ENCODE measurements around the gene KIF26B. TPM values are rescaled to one million over a fixed set of nuclear protein-coding genes. Genes with fewer than 3 reads are reported as not detected.

KIF26B gene
- total and polyA plus RNA-seq, 2 experiments from 2014 or later, result 0.03 to 0.76 TPM

- Mint-ChIP-seq H3K27me3 (ENCODE audit: insufficient read depth, low read depth, poor library complexity) (peaks cover 3% of the 10 kb centered on the region), H3K9me3 (no peaks in the 10 kb centered on the region), H3K4me1 (peaks cover 18% of the 10 kb centered on the region), H3K27ac (no peak overlapping the region), H3K4me3 (no peak overlapping the region), H3K36me3 (ENCODE audit: low read depth) (no peaks in the 10 kb centered on the region)
- ATAC-seq, result no peak
- no peaks in the 10 kb centered on the region for H3K79me2 ChIP-seq (replicated peaks; ENCODE audit: insufficient read depth)
- H3K4me2 ChIP-seq, result no peak overlapping the region
- peaks cover 17% of the 10 kb centered on the region for H3K4me1 ChIP-seq (ENCODE audit: insufficient read depth)
- H3F3A ChIP-seq (replicated peaks; ENCODE audit: low read depth), result no peaks in the 10 kb centered on the region
- TF ChIP-seq JUNB (IDR thresholded peaks at IDR 0.05; ENCODE audit: unreplicated experiment), result no peak
- TF ChIP-seq EZH2 (IDR thresholded peaks at IDR 0.05; ENCODE audit: low read depth, unreplicated experiment), result no peak
- no peak for TF ChIP-seq REST (IDR thresholded peaks at IDR 0.05; ENCODE audit: unreplicated experiment)
- no peak for TF ChIP-seq ZNF114 (CRISPR knock-in tag; IDR thresholded peaks at IDR 0.05)
- no peak for TF ChIP-seq STAT1 (IDR thresholded peaks at IDR 0.05; ENCODE audit: unreplicated experiment)
- TF ChIP-seq ZNF462 (CRISPR knock-in tag; IDR thresholded peaks at IDR 0.05), result no peak
- no peak for TF ChIP-seq ZNF331 (CRISPR knock-in tag; IDR thresholded peaks at IDR 0.05; ENCODE audit: low read depth)
- TF ChIP-seq POLR2AphosphoS5 (IDR thresholded peaks at IDR 0.05; ENCODE audit: low read depth), result no peak
- no peak for TF ChIP-seq CTCF (conservative IDR thresholded peaks at IDR 0.05; ENCODE audit: low read depth in 2 of 2)
- no peak for TF ChIP-seq EZH2phosphoT487 (IDR thresholded peaks at IDR 0.05; ENCODE audit: unreplicated experiment)
- no peak for TF ChIP-seq NANOG (IDR thresholded peaks at IDR 0.05; ENCODE audit: borderline replicate concordance)
- no peak for TF ChIP-seq ETS1 (IDR thresholded peaks at IDR 0.05)
- TF ChIP-seq CREB1 (CRISPR knock-in tag; IDR thresholded peaks at IDR 0.05; ENCODE audit: low read depth), result no peak
- no peaks in the 10 kb centered on the region for H3K9me2 ChIP-seq (ENCODE audit: insufficient read depth)
- no peak overlapping the region for H2AFZ ChIP-seq
- H4K20me1 ChIP-seq (replicated peaks; ENCODE audit: insufficient read depth), result no peaks in the 10 kb centered on the region
- no peaks in the 10 kb centered on the region for H3K36me3 ChIP-seq (ENCODE audit: insufficient read depth)
- H3K27me3 ChIP-seq (ENCODE audit: insufficient read depth), result no peaks in the 10 kb centered on the region
- no peak for DNase-seq (ENCODE audit: low spot score)
- no peak overlapping the region for H3K4me3 ChIP-seq
- H3K27ac ChIP-seq (ENCODE audit: low read depth), result no peak overlapping the region
Measured at GRCh38 chr1:245448531-245448930, 293.7 kb downstream of the KIF26B start.
